ELF-1 (cell line): Measurements from ENCODE around the gene PGPEP1.
"Not testable (repeated sequence)": the region's sequence is repeated elsewhere in the genome, so short reads cannot be mapped to it uniquely, and the experiment has no call there.

Experiments
- DNase-seq: peaks from one replicate; pipeline ENCODE4 v3.0.0-alpha.2; 2016; ENCODE audit warnings: low read depth, low spot score

The PGPEP1 gene

DNA sequence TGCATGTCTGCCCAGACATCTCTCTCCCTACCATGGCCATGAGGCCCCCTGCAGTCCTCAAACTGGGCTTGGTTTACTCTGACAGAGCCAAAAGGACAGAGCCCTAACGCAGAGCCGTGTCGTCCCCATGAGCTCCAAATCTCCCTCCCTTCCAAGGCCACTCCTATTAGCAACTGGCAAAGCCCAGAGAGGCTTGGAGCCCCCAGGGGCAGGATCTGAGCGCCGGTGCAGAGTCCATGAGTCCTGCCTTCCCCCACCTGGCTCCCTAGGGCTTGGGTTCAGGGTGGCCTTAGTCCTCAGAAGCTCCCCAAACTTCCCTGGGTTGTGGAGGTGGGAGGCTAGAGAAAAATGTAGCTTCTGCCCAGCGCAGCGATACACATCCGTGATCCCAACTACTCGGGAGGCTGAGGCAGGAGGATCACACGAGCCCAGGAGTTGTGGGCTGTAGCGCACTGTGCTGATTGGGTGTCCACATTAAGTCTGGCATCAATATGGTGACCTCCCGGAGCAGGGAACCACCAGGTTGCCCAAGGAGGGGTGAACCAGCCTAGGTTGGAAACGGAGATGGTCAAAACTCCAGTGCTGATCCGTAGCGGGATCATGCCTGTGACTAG lies 7.4 kb upstream of the PGPEP1 start:
- DNase-seq, result peak; percentile 31

DNA sequence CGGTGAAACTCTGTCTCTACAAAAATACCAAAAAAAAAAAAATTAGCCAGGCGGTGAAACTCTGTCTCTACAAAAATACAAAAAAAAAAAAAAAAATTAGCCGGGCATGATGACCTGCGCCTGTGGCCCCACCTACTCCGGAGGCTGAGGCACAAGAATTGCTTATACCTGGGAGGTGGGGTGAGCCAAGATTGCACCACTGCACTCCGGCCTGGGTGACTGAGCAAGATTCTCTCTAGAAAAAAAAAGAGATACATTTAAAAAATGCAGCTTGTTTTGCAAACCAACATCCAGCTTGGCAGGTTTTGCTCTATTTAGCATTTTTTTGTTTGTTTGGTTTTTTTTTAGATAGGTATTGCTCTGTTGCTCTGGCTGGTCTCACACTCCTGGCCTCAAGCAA lies 6.7 kb upstream of the PGPEP1 start:
- no peak for DNase-seq

DNA sequence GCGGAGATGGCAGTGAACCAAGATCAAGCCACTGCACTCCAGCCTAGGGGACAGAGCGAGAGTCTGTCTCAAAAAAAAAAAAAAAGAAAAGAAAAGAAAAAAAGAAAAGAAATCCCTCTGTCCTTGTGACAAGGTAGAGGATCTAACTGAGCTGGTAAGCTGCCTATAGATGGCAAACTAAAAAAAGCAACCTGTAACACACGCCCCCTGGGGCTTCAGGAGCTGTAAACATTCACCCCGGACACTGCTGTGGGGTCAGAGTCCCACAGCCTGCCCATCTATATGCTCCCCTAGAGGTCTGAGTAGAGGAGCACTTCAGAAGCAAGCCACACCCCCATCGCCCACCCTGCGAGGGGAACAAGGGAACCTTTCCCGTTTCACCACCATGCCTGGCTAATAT lies 4.3 kb upstream of the PGPEP1 start:
- no peak for DNase-seq

DNA sequence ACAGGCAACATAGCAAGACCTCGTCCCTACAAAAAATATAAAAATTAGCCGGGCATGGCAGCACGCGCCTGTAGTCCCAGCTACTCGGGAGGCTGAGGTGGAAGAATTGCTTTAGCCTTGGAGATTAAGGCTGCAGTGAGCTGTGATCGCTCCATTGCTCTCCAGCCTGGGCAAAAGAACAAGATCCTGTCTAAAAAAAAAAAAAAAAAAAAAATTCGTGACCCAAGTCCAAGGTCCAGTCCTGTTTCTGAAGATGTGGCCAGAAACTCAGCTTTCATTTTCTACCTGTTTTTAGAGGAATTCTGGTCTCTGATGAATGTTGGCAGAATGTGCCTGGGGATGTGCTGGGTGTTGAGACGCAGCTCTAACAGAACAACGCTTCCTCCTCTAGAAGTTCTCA lies 1.9 kb upstream of the PGPEP1 start:
- DNase-seq, result no peak

DNA sequence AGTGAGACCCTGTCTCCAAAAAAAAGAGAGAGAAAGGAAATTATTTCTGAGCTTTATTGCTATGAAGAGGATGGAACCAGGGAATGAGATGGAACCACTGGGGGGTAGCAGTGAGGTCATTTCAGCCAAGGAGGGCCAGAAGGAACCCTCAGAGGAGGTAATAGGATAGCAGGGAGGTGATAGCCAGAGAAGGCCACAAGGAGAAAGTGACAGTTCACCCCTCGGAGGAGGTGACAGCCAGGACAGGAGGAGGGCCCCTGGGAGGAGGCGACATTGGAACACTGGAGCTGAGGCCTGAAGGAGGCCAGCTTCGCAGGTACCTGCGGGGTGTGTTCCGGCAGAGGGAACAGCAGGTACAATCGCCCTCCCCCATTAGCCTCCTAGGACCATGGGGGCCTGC lies 675 bp upstream of the PGPEP1 start:
- peak; percentile 66 for DNase-seq

DNA sequence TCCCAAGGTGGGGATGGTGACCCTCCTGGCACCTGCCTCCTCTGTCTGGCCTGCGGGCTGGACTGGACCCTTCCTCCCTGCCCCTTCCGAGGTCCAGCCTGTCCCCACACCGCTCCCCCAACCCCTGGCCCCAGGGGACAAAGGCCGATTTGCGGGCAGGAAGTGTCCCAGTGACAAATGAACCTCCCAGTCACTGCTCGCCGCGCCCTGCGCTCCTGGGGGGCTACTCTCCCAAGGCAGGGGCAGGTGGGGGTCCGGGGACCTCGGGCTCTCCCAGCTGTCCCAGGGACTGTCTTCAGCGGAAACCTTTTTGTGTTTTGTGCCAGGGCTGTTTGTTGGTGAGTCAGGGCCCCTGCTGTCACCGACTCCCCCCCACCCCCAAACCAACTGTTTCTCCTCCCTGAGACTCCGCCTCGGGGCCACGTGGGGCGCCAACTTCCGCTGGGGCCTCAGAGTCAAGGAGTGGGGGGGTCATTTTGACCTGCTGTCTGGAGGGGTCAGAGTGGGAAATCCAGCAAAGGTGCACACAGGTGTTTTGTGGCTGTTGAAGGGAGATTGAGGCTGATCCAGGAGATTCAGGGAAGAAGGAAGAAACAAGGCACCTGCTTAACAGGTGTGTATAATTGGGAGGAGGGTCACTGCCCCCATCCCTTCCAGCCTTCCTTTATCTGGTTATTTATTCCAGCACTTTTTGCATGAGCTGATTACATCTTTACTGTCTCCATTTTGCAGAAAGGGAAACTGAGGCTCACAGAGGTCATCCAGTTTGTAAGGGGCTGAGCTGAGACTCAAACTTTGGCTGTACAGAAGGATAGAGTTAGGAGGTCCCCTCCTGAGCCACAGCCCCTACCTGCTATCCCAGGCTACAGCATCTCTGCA lies 831 bp downstream of the PGPEP1 start:
- DNase-seq, result no peak

DNA sequence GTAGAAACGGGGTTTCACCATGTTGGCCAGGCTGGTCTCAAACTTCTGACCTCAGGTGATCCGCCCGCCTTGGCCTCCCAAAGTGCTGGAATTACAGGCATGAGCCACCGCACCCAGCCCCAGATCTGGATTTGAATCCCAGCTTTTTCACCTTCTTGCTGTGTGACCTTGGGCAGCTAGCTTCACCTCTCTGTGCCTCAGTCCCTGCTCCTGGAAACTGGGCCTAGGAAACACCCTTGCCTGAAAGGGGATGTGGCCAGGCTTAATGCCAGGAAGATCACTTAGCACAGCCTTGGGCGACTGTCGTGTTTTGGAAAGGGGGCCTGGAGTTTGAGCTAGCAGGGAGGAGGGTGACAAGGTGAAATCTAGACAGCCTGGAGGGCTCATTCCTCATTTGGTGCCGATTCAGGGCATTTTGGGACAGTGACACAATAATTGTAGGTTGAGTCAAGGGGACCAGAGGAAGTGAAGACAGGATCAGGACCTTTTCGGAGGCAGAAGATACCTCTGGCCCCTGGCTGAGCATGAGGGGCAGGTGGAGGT lies 1.8 kb downstream of the PGPEP1 start:
- DNase-seq, result peak; percentile 31

DNA sequence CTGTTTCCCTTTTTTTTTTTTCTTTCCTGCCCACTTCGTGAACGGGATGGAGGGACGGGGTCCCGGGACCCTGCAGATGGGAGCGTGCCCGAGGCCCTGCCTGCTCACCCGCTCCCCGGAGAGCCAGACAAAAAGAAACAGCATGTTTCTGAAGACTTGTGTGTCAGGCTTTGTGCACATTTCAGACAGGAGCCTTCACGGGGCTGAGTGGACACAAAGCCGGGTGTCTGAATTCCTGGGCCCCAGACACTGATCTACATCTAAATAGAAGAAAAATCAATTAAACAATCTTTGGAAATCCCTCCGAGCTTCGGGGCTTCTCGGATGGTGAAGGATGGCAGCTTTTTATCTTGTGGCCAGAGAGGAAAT lies 4.2 kb downstream of the PGPEP1 start:
- DNase-seq, result no peak

DNA sequence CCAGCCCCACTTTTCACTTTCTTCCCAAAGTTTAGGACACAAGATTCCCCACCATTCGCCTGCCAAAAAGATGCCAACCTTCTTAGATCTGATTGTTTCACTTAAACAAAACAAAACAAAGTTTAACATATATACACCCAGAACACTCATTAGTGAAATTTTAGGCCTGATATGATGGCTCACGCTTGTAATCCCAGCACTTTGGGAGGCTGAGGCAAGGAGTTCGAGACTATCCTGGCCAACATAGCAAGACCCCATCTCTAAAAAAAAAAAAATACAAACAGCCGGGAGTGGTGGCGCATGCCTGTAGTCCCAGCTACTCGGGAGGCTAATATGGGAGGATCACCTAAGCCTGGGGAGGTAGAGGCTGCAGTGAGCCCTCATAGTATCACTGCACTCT lies 4.9 kb downstream of the PGPEP1 start:
- no peak for DNase-seq

DNA sequence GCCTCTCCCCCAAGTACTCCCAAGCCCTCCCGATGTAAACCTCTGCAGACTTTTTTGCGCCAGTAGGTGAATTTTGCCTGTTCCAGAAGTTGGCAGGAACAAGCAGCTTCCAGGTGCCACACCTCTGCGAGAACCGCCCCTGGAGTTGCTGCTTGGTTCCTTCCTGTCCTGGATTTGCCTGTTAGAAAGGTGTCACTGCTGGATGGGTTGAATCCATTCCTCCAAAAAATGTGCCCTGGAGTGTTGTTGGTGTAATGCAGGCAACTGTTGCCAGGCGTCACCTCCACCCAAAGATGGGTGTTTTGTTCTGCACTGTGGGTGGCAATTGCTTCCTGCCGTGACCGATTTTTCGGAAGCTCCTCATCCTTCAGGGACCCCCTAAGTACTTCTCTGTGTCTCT lies 5.7 kb downstream of the PGPEP1 start:
- peak; percentile 73 for DNase-seq

DNA sequence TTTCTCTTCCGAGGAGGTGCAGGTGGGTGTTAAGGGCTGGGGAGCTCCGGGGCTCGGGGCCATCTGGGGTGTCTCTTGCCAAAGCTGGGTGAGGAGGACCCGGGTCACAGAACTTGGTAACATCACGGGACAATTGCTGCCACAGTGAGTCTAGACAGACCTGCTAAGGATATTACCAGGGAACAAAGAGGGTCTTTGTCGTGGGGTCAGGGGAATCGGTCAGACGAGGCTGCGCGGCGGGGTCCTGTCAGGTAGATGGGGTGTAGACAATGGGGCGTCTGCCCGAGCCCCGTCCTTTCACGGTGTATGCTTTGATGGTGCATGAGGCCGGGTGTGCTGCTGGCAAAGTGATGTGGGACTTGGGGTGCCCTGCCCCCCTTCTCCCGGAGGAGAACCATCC lies 7.8 kb downstream of the PGPEP1 start:
- DNase-seq, result no peak

DNA sequence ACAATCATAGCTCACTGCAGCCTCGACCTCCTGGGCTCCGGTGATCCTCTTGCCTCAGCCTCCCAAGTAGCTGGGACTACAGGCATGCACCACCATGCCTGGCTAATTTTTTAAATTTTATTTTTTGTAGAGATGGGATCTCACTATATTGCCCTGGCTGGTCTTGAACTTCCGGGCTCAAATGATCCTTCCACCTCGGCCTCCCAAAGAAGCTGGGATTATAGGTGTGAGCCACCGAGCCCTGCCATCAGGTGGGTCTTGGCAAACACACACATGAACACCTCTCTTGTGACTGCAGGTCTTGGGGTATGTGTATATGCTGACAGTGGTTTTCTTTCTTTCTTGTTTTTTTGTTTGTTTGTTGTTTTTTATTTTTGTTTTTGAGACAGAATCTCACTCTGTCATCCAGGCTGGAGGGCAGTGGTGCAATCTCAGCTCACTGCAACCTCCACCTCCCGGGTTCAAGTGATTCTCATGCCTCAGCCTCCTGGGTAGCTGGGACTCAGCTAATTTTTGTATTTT lies 8.5 kb downstream of the PGPEP1 start:
- not testable (repeated sequence) for DNase-seq

DNA sequence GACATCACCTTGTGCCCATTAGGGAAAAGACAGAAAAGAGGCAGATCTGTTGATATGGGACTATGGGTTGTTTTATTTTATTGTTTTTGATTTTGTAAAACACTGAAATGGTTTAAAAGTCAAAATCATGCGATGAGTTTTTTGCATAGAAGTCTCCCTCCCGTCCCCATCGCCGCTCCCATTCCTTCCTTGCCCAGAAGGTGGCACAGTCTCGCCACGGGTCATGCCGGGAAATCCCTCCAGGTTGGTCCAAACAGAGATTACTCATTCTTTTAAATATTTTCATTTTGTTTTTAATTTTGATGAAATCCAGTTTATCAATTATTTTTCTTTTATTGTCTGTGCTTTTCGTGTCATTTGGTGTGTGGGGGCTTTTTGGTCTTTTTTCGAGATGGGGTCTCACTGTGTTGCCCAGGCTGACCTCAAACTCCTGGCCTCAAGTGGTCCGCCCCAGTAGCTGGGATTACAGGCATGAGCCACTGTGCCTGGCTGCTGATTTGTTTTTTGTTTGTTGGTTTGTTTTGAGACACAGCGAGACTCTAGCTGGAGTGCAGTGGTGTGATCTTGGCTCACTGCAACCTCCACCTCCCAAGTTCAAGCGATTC lies 9.2 kb downstream of the PGPEP1 start:
- peak; percentile 37 for DNase-seq

DNA sequence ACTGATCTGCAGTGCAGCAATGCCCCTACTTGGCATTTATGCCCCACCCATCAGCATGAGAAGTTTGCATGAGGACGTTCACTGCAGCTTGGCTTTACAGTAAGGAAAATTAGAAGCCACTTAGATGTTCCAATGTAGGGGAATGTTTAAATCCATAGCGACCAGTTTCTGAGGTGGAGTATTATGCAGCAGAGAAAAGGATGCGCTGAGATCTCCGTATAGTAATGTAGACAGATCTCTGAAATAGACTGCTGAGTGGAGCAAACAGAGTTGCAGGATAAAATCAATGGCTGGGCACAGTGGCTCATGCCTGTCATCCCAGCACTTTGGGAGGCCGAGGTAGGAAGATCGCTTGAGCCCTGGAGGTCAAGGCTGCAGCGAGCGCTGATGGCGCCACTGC lies 10.1 kb downstream of the PGPEP1 start:
- no peak for DNase-seq

DNA sequence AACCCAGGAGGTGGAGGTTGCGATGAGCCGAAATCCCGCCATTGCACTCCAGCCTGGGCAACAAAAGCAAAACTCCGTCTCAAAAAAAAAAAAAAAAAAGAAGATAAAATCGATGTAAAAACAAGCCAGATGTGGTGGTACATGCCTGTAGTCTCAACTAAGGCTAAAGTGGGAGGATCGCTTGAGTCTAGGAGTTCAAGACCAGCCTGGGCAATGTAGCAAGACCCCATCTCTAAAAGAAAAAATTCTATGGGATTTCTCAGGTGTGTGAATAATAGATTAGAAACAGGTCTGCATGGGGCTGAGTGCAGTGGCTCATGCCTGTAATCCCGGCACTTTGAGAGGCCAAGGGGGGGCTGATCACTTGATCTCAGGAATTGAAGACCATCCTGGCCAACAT lies 11.1 kb downstream of the PGPEP1 start:
- DNase-seq, result no peak

DNA sequence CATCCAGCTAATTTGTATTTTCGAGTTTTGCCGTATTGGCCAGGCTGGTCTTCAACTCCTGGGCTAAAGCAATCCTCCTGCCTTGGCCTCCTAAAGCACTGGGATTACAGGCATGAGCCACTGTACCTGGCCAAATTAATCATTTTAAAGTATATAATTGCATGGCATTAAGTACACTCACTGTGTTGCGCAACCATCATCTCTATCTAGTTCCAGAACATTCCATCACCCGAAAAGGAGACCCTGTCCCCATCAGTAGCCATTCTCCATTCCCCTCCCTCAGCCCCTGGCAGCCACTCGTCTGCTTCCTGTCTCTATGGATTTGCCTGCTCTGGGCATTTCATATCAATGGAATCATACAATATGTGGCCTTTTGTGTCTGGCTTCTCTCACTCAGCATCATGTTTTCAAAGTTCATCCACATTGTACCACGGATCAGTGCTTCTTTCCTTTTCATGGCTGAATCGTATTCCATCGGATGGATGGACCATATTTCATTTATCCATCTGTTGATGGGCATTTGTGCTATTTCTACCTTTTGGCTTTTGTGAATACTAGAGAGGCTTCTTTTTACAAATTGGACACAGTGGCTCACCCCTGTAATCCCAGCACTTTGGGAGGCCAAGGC lies 13.1 kb downstream of the PGPEP1 start:
- DNase-seq, result no peak

DNA sequence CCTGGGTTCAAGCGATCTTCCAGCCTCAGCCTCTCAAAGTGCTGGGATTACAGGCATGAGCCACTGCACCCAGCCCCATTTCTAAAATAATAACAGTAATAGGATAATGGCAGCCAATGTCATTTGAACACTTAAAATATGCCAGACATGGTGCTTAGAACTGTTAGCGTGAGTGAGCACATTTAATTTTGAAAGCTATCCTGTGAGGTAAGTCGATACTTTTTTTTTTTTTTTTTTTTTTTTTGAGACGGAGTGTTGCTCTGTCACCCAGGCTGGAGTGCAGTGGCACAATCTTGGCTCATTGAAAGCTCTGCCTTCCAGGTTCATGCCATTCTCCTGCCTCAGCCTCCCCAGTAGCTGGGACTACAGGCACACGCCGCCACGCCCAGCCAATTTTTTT lies 14.3 kb downstream of the PGPEP1 start:
- not testable (repeated sequence) for DNase-seq

DNA sequence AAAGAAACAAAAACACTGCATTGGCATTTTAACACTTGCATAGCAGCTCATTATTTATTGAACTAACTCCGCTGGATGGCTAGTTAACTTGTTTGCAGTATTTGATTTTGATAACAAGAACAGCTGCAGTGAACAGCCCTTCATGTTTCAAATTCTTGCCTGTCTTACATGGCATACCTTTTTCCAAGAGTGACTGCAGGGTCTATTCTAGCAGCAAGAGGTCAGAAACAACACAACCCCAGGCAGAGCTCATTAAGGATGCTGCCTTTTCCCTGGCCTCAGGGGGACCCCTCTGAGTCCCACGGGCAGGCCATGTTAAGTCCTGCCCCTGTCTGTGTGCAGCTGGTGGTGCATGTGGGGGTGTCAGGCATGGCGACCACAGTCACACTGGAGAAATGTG lies 16.6 kb downstream of the PGPEP1 start:
- no peak for DNase-seq

DNA sequence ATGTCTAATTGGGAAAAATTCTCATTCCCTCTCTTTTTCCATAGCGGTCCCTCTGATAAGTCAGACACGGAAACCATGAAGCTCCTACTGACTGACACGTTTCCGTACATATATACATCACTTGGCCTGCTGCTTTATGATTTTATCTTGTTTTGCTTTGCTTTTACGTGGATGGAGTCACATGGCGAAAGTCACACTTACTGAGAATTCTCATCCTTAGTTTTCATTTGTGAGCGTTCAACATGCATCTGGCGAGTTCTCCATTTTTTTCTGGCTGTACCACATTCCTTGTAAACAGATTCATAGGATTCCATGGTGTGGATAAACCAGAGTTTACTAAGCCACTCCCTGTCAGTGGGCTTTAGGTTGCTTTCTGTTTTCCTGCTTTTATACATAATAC lies 21.2 kb downstream of the PGPEP1 start:
- DNase-seq, result no peak

DNA sequence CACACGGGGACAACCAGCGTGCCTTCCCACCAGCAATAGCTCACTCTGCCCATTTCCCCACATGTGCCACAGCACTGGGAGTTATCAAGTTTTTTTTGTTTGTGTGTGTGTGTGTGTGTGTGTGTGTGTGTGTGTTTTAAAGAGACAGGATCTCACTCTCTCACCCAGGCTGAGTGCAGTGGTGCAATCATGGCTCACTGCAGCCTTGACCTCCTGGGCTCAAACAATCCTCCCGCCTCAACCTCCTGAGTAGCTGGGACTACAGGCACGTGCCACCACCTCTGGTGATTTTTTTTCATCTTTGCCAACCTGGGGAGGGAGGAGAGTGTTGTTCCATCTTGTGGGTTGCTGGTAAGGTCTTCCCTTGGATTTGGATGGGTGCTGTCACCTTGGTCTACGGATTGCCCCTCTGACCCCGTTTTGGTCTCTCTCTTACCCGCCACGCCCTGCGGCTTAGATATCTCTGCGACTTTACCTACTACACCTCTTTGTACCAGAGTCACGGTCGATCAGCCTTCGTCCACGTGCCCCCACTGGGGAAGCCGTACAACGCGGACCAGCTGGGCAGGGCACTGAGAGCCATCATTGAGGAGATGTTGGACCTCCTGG lies 22.6 kb downstream of the PGPEP1 start:
- DNase-seq, result no peak

DNA sequence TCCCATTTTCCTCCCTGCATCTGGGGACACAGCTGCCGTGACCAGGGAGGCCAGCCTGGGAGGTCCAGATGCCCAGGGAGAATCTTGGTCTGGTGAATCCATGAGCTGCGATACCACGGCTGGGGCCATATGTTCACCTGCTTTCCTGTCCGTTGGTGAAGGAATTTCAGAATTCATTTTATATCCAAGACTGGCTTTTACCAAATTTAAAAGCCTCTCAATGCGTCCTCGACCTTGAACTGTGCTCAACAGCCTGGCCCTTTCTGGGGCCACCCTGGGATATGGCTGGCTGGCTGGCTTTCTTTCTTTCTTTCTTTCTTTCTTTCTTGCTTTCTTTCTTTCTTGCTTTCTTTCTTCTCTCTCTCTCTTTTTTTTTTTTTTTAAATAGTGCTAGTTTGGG lies 23.4 kb downstream of the PGPEP1 start:
- DNase-seq, result no peak
